SK-N-SH (cell line): ENCODE data around the gene SGTB. TPM values are rescaled to one million over a fixed set of nuclear protein-coding genes. Genes with fewer than 3 reads are reported as not detected.

Source experiments
- CTCF ChIA-PET: fragments of 300-600, 350-600 bp; formaldehyde crosslinking; extraction: SDS; loops from one replicate; lab custom pipeline; 2021; lab: Yijun Ruan, JAX
- POLR2A ChIA-PET: fragments of 350-600 bp; sonication (Branson Sonifier 250); formaldehyde crosslinking; extraction: SDS; loops from one replicate; lab custom pipeline; 2020; ENCODE audit warnings: antibody characterized with exemption, inconsistent platforms; lab: Yijun Ruan, JAX
- DNase-seq: peaks from one replicate; pipeline ENCODE4 v3.0.0; 2012
- H2AFZ ChIP-seq: fragments of 200-600 bp; sonication (generic); 2 replicates; pipeline ENCODE4 v1.8.1; 2016; ENCODE audit warnings: antibody characterized with exemption, mild to moderate bottlenecking, low read depth
- H3F3A ChIP-seq: fragments of 200-600 bp; sonication (generic); replicated peaks from 2 replicates; pipeline ENCODE3; 2016; ENCODE audit warnings: antibody characterized with exemption, mild to moderate bottlenecking; ENCODE audit not compliant: insufficient read depth
- H3K27ac ChIP-seq, 2 experiments: fragments of 200-500 bp in 1 of 2; fragments of 200-600 bp in 1 of 2; sonication (Bioruptor generic) in 1 of 2; sonication (generic), shearing (Covaris generic) in 1 of 2; 2 replicates each; pipeline versions ENCODE4 v1.5.1 to v1.6.1; 2014 to 2016; ENCODE audit warnings: low read depth in 2 of 2, inconsistent platforms in 1 of 2, low read length in 1 of 2, mild to moderate bottlenecking in 1 of 2, mixed read lengths in 1 of 2
- H3K27me3 ChIP-seq: fragments of 200-600 bp; sonication (generic), shearing (Covaris generic); 2 replicates; pipeline ENCODE4 v1.6.1; 2016; ENCODE audit warnings: mixed run types; ENCODE audit not compliant: insufficient read depth
- H3K36me3 ChIP-seq, 2 experiments: fragments of 200-500 bp in 1 of 2; fragments of 200-600 bp in 1 of 2; sonication (Bioruptor generic) in 1 of 2; sonication (generic) in 1 of 2; replicated peaks in 1 of 2; 2 replicates each; pipeline versions ENCODE3 to v1.5.1; 2014 to 2016; ENCODE audit warnings: low read length in 1 of 2, mild to moderate bottlenecking in 1 of 2; ENCODE audit not compliant: insufficient read depth in 2 of 2, control insufficient read depth in 1 of 2
- H3K4me1 ChIP-seq, 2 experiments: fragments of 200-500 bp in 1 of 2; fragments of 200-600 bp in 1 of 2; sonication (Bioruptor generic) in 1 of 2; sonication (generic), shearing (Covaris generic) in 1 of 2; 2 replicates each; pipeline versions ENCODE4 v1.5.1 to v1.6.1; 2014 to 2016; ENCODE audit warnings: low read depth in 1 of 2, low read length in 1 of 2, mixed run types in 1 of 2; ENCODE audit not compliant: insufficient read depth in 2 of 2, control insufficient read depth in 1 of 2
- H3K4me2 ChIP-seq: fragments of 200-600 bp; sonication (generic), shearing (Covaris generic); 2 replicates; pipeline ENCODE4 v1.6.1; 2017; ENCODE audit warnings: mixed run types
- H3K4me3 ChIP-seq, 2 experiments: fragments of 200-500 bp in 1 of 2; fragments of 200-600 bp in 1 of 2; sonication (Bioruptor generic) in 1 of 2; sonication (generic), shearing (Covaris generic) in 1 of 2; 2 replicates each; pipeline versions ENCODE4 v1.5.1 to v1.8.1; 2014 to 2016; ENCODE audit warnings: low read depth in 2 of 2, inconsistent platforms in 1 of 2, low read length in 1 of 2, mild to moderate bottlenecking in 1 of 2, mixed read lengths in 1 of 2, moderate library complexity in 1 of 2
- H3K79me2 ChIP-seq: fragments of 200-600 bp; sonication (generic); 2 replicates; pipeline ENCODE4 v1.8.1; 2017; ENCODE audit warnings: mild to moderate bottlenecking; ENCODE audit not compliant: insufficient read depth
- H3K9ac ChIP-seq: fragments of 200-600 bp; sonication (generic); 2 replicates; pipeline ENCODE4 v1.6.1; 2017; ENCODE audit warnings: mixed run types
- H3K9me2 ChIP-seq: fragments of 200-600 bp; sonication (generic); 2 replicates; pipeline ENCODE4 v1.6.1; 2017; ENCODE audit warnings: mixed run types
- H3K9me3 ChIP-seq: fragments of 200-600 bp; sonication (generic); 2 replicates; pipeline ENCODE4 v1.6.1; 2017; ENCODE audit warnings: mixed run types, mild to moderate bottlenecking, moderate library complexity
- H4K20me1 ChIP-seq: fragments of 200-600 bp; sonication (generic); 2 replicates; pipeline ENCODE4 v1.6.1; 2017; ENCODE audit warnings: mild to moderate bottlenecking, mixed run types; ENCODE audit not compliant: insufficient read depth
- CHD2 ChIP-seq: fragments of 150-350 bp; IDR thresholded peaks from 2 replicates; pipeline ENCODE4 v1.6.1; 2018; ENCODE audit warnings: low read length; ENCODE audit not compliant: partially characterized antibody
- ELF1 ChIP-seq: IDR thresholded peaks from 2 replicates; pipeline ENCODE4 v1.4.0; 2012
- EP300 ChIP-seq, 2 experiments: IDR thresholded peaks; 2 replicates each; pipeline versions ENCODE4 v1.4.0 to v1.6.1; 2012; ENCODE audit warnings: borderline replicate concordance in 1 of 2, low read depth in 1 of 2, low read length in 1 of 2
- FOSL2 ChIP-seq: IDR thresholded peaks from 2 replicates; pipeline ENCODE4 v1.4.0; 2012; ENCODE audit warnings: low read depth, mild to moderate bottlenecking, moderate library complexity, borderline replicate concordance
- FOXJ3 ChIP-seq: sonication (generic); formaldehyde crosslinking; IDR thresholded peaks from 2 replicates; pipeline ENCODE4 v1.5.1; 2020; ENCODE audit warnings: mild to moderate bottlenecking, missing genetic modification reagents
- JUND ChIP-seq: IDR thresholded peaks from 2 replicates; pipeline ENCODE4 v1.4.0; 2012
- NFIC ChIP-seq: IDR thresholded peaks from 2 replicates; pipeline ENCODE4 v1.4.0; 2012; ENCODE audit warnings: borderline replicate concordance
- RXRA ChIP-seq: IDR thresholded peaks from 2 replicates; pipeline ENCODE4 v1.4.0; 2012; ENCODE audit warnings: low read depth, mild to moderate bottlenecking, borderline replicate concordance
- TCF12 ChIP-seq: IDR thresholded peaks from 2 replicates; pipeline ENCODE4 v1.4.0; 2012
- TEAD4 ChIP-seq: IDR thresholded peaks from 2 replicates; pipeline ENCODE4 v1.4.0; 2012; ENCODE audit warnings: mild to moderate bottlenecking, borderline replicate concordance; ENCODE audit not compliant: insufficient read depth
- YY1 ChIP-seq: IDR thresholded peaks from 2 replicates; pipeline ENCODE4 v1.4.0; 2012; ENCODE audit warnings: low read depth, mild to moderate bottlenecking
- WGBS: methylation state at CpG from one replicate; pipeline ENCODE4 v1.1.6; 2017; ENCODE audit warnings: low lambda C conversion rate; 5-methylcytosine and 5-hydroxymethylcytosine counted together
- polyA plus RNA-seq, 3 experiments: library from polyadenylated mRNA; depleted of rRNA; stranded (reverse); fragments of >200 nt; gene quantifications; 2 replicates each; pipeline ENCODE4 v1.2.3, GENCODE V29; 2012
- TF ChIP-seq, protein P1 (sequence below): IDR thresholded peaks from 2 replicates; pipeline ENCODE4 v1.4.0; 2012; ENCODE audit warnings: low read depth
- TF ChIP-seq, protein P2 (sequence below): fragments of 200-600 bp; sonication (generic); IDR thresholded peaks from 2 replicates; pipeline ENCODE4 v1.6.1; 2017; ENCODE audit warnings: antibody characterized with exemption, mild to moderate bottlenecking, moderate library complexity
- TF ChIP-seq, protein P3 (sequence below): IDR thresholded peaks from 2 replicates; pipeline ENCODE4; 2012
- TF ChIP-seq, protein P4 (sequence below): IDR thresholded peaks from 2 replicates; pipeline ENCODE4 v1.4.0; 2012; ENCODE audit warnings: low read depth, borderline replicate concordance

SGTB gene
- polyA plus RNA-seq, 1 of the 3 experiments (the other 2 are of a cell fraction) = 3.5 TPM

DNA sequence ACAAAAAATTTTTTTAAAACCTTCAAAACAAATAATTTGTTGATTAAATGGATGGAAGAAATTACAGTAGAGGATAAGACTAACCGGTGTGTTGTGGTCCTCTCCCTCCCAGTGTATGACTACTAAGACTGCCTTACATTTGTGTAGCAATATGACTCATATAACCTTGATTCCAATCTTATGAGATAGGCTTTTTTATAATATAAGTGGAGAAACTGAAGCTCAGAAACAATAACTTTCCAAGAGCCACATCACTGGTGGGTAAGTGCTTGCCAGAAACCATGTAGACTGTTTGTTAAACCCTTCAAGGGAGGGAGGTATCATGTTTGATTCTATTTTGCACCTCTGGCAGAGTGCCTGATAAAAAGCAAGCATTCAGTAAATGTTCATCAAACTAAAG is 47.6 kb upstream of the SGTB start:
- ChIA-PET POLR2A (no interaction called here), CTCF (no interaction called here)
- Histone ChIP-seq H3K79me2 (no peaks in the 10 kb centered on the region), H3K9ac (peak overlapping the region; percentile 28; the same call in 1 of the 2 replicates), H3F3A (peaks cover 20% of the 10 kb centered on the region), H2AFZ (no peak overlapping the region), H4K20me1 (no peaks in the 10 kb centered on the region), H3K9me2 (no peaks in the 10 kb centered on the region), H3K4me3 (no peak overlapping the region), H3K4me1 (peaks cover 0 to 12% of the 10 kb centered on the region in 2 experiments; a peak in 3 of 4 replicates), H3K27ac (peak overlapping the region; percentile 23 to 81; a peak in 3 of 4 replicates), H3K4me2 (peak overlapping the region; percentile 12; the same call in 1 of the 2 replicates)
- DNase-seq = no peak
- 0% methylated on average over 1 of the region's 1 CpG for WGBS
- no peak for TF ChIP-seq CHD2
- peak; percentile 36; the same call in 1 of the 2 replicates for TF ChIP-seq RXRA
- TF ChIP-seq ELF1 = no peak
- no peak for TF ChIP-seq FOXJ3 (CRISPR knock-in tag)
- TF ChIP-seq TEAD4 = peak; percentile 9; the same call in 1 of the 2 replicates
- TF ChIP-seq FOSL2 = peak; percentile 90
- TF ChIP-seq, protein P1, sequence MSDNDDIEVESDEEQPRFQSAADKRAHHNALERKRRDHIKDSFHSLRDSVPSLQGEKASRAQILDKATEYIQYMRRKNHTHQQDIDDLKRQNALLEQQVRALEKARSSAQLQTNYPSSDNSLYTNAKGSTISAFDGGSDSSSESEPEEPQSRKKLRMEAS = peak; percentile 33; the same call in 1 of the 2 replicates
- peak; percentile 90 for TF ChIP-seq JUND
- TF ChIP-seq, protein P2, sequence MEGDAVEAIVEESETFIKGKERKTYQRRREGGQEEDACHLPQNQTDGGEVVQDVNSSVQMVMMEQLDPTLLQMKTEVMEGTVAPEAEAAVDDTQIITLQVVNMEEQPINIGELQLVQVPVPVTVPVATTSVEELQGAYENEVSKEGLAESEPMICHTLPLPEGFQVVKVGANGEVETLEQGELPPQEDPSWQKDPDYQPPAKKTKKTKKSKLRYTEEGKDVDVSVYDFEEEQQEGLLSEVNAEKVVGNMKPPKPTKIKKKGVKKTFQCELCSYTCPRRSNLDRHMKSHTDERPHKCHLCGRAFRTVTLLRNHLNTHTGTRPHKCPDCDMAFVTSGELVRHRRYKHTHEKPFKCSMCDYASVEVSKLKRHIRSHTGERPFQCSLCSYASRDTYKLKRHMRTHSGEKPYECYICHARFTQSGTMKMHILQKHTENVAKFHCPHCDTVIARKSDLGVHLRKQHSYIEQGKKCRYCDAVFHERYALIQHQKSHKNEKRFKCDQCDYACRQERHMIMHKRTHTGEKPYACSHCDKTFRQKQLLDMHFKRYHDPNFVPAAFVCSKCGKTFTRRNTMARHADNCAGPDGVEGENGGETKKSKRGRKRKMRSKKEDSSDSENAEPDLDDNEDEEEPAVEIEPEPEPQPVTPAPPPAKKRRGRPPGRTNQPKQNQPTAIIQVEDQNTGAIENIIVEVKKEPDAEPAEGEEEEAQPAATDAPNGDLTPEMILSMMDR = no peak
- TF ChIP-seq, protein P3, sequence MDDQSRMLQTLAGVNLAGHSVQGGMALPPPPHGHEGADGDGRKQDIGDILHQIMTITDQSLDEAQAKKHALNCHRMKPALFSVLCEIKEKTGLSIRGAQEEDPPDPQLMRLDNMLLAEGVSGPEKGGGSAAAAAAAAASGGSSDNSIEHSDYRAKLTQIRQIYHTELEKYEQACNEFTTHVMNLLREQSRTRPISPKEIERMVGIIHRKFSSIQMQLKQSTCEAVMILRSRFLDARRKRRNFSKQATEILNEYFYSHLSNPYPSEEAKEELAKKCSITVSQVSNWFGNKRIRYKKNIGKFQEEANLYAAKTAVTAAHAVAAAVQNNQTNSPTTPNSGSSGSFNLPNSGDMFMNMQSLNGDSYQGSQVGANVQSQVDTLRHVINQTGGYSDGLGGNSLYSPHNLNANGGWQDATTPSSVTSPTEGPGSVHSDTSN = peak; percentile 47; the same call in 1 of the 2 replicates
- peak; percentile 70 for TF ChIP-seq TCF12
- TF ChIP-seq, protein P4, sequence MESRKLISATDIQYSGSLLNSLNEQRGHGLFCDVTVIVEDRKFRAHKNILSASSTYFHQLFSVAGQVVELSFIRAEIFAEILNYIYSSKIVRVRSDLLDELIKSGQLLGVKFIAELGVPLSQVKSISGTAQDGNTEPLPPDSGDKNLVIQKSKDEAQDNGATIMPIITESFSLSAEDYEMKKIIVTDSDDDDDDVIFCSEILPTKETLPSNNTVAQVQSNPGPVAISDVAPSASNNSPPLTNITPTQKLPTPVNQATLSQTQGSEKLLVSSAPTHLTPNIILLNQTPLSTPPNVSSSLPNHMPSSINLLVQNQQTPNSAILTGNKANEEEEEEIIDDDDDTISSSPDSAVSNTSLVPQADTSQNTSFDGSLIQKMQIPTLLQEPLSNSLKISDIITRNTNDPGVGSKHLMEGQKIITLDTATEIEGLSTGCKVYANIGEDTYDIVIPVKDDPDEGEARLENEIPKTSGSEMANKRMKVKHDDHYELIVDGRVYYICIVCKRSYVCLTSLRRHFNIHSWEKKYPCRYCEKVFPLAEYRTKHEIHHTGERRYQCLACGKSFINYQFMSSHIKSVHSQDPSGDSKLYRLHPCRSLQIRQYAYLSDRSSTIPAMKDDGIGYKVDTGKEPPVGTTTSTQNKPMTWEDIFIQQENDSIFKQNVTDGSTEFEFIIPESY = no peak
- TF ChIP-seq NFIC = peak; percentile 85
- peak in 1 of 2 experiments; percentile 60; a peak in 1 of 4 replicates for TF ChIP-seq EP300 (IDR thresholded peaks at IDR 0.05; ENCODE audit: borderline replicate concordance in 1 of 2, low read depth in 1 of 2, low read length in 1 of 2)
- no peak for TF ChIP-seq YY1
- TF ChIP-seq, all 33 proteins: peak for 9
- Histone ChIP-seq H3K9me3 (no peaks in the 10 kb centered on the region), H3K27me3 (no peaks in the 10 kb centered on the region), H3K36me3 (no peaks in the 10 kb centered on the region)
